ENCODE data around the gene TADA1. TPM values are rescaled to one million over a fixed set of nuclear protein-coding genes. Genes with fewer than 3 reads are reported as not detected.

The TADA1 gene
- total RNA-seq, 1 experiment from 2014 or later: 12.4 TPM

GRCh38 chr1:166899769-166900168 lies 23.7 kb upstream of the TADA1 start:
- Histone ChIP-seq H3F3A (ENCODE audit: low read length, unreplicated experiment) (no peaks in the 10 kb centered on the region), H2AFZ (ENCODE audit: low read length) (no peak overlapping the region), H3K9me3 (ENCODE audit: low read length) (no peaks in the 10 kb centered on the region), H3K4me1 (ENCODE audit: insufficient read depth, low read length) (no peaks in the 10 kb centered on the region), H3K9ac (ENCODE audit: low read length) (no peak overlapping the region), H3K79me2 (ENCODE audit: low read length) (no peaks in the 10 kb centered on the region), H4K20me1 (ENCODE audit: low read length) (no peaks in the 10 kb centered on the region), H3K36me3 (ENCODE audit: low read depth, low read length) (no peaks in the 10 kb centered on the region), H3K9me2 (replicated peaks; ENCODE audit: low read length) (no peaks in the 10 kb centered on the region), H3K27ac (ENCODE audit: low read length) (no peak overlapping the region), H3K27me3 (ENCODE audit: low read length) (0 out of 2 replicates have a peak, but pooled peaks cover 4% of the 10 kb centered on the region), H3K4me3 (ENCODE audit: low read length) (no peak overlapping the region), H3K4me2 (ENCODE audit: low read length) (no peak overlapping the region)
- intact Hi-C loops (cut with micrococcal nuclease): loop anchor here (10.0 kb wide), 1 partner anchor 975 kb away; no protein-coding TSS in a partner anchor
- TF ChIP-seq EZH2 (IDR thresholded peaks at IDR 0.05; ENCODE audit: low read length, unreplicated experiment) (no peak), CTCF (conservative IDR thresholded peaks at IDR 0.05; ENCODE audit: low read depth, low read length) (no peak), EZH2phosphoT487 (IDR thresholded peaks at IDR 0.05; ENCODE audit: borderline replicate concordance, low read length) (no peak)
- ATAC-seq: no peak
- no peak for DNase-seq
- CTCF ChIA-PET: no interaction called here
- BruUV-seq (replicated peaks): no TSS peak
- POLR2A ChIA-PET (ENCODE audit: unreplicated experiment): no interaction called here

- Histone ChIP-seq H3K4me3 (ENCODE audit: low read length) (no peak overlapping the region), H3K4me2 (ENCODE audit: low read length) (no peak overlapping the region), H2AFZ (ENCODE audit: low read length) (no peak overlapping the region), H3K9me2 (replicated peaks; ENCODE audit: low read length) (no peaks in the 10 kb centered on the region), H4K20me1 (ENCODE audit: low read length) (no peaks in the 10 kb centered on the region), H3K4me1 (ENCODE audit: insufficient read depth, low read length) (no peaks in the 10 kb centered on the region), H3K36me3 (ENCODE audit: low read depth, low read length) (no peaks in the 10 kb centered on the region), H3K27ac (ENCODE audit: low read length) (no peak overlapping the region), H3K9me3 (ENCODE audit: low read length) (no peaks in the 10 kb centered on the region), H3F3A (ENCODE audit: low read length, unreplicated experiment) (no peaks in the 10 kb centered on the region), H3K79me2 (ENCODE audit: low read length) (no peaks in the 10 kb centered on the region), H3K27me3 (ENCODE audit: low read length) (peaks cover 22% of the 10 kb centered on the region; the same call in 1 of the 2 replicates), H3K9ac (ENCODE audit: low read length) (no peak overlapping the region)
- TF ChIP-seq EZH2 (IDR thresholded peaks at IDR 0.05; ENCODE audit: low read length, unreplicated experiment): no peak
- no peak for TF ChIP-seq EZH2phosphoT487 (IDR thresholded peaks at IDR 0.05; ENCODE audit: borderline replicate concordance, low read length)
- no peak for TF ChIP-seq CTCF (conservative IDR thresholded peaks at IDR 0.05; ENCODE audit: low read depth, low read length)
- no TSS peak for BruUV-seq (replicated peaks)
- intact Hi-C loops (cut with micrococcal nuclease): no loop called here
- CTCF ChIA-PET: no interaction called here
- DNase-seq (no peak), ATAC-seq (no peak)
- POLR2A ChIA-PET (ENCODE audit: unreplicated experiment): no interaction called here
Observed at GRCh38 chr1:166895766-166896165, 19.7 kb upstream of the TADA1 start.

GRCh38 chr1:166889776-166890175 lies 13.7 kb upstream of the TADA1 start:
- no TSS peak for BruUV-seq (replicated peaks)
- Histone ChIP-seq H3K79me2 (ENCODE audit: low read length) (no peaks in the 10 kb centered on the region), H3K4me1 (ENCODE audit: insufficient read depth, low read length) (no peaks in the 10 kb centered on the region), H3K27ac (ENCODE audit: low read length) (no peak overlapping the region), H3F3A (ENCODE audit: low read length, unreplicated experiment) (no peaks in the 10 kb centered on the region), H3K4me2 (ENCODE audit: low read length) (no peak overlapping the region), H3K9ac (ENCODE audit: low read length) (no peak overlapping the region), H3K9me2 (replicated peaks; ENCODE audit: low read length) (no peaks in the 10 kb centered on the region), H2AFZ (ENCODE audit: low read length) (no peak overlapping the region), H3K4me3 (ENCODE audit: low read length) (no peak overlapping the region), H4K20me1 (ENCODE audit: low read length) (no peaks in the 10 kb centered on the region), H3K27me3 (ENCODE audit: low read length) (peaks cover 17% of the 10 kb centered on the region; the same call in 1 of the 2 replicates), H3K36me3 (ENCODE audit: low read depth, low read length) (no peaks in the 10 kb centered on the region), H3K9me3 (ENCODE audit: low read length) (no peaks in the 10 kb centered on the region)
- CTCF ChIA-PET: no interaction called here
- DNase-seq (no peak), ATAC-seq (no peak)
- intact Hi-C loops (cut with micrococcal nuclease): no loop called here
- POLR2A ChIA-PET (ENCODE audit: unreplicated experiment): no interaction called here
- no peak for TF ChIP-seq EZH2 (IDR thresholded peaks at IDR 0.05; ENCODE audit: low read length, unreplicated experiment)
- no peak for TF ChIP-seq CTCF (conservative IDR thresholded peaks at IDR 0.05; ENCODE audit: low read depth, low read length)
- no peak for TF ChIP-seq EZH2phosphoT487 (IDR thresholded peaks at IDR 0.05; ENCODE audit: borderline replicate concordance, low read length)
